ENCODE data around the gene PRUNE2.

The PRUNE2 gene

DNA sequence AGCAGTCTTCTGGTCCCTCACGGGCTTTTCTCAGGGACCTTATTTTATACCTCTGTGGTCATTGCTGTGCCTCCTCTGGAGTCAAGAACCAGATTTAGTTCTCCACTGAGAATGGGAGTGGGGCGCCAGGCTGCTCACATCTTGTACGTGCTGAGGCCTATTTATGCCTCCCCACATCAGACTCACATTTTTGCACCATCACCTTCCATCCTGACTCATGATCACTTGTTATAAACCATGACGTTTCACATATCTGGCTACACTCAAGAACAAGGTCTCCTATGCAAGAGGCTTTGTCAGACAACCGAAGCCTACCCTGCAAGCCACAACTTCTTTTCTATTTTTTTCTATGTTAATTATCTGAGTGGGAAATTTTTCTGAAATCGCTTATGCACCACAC, 10.7 kb downstream of the PRUNE2 start:
- TF ChIP-seq, protein P1, sequence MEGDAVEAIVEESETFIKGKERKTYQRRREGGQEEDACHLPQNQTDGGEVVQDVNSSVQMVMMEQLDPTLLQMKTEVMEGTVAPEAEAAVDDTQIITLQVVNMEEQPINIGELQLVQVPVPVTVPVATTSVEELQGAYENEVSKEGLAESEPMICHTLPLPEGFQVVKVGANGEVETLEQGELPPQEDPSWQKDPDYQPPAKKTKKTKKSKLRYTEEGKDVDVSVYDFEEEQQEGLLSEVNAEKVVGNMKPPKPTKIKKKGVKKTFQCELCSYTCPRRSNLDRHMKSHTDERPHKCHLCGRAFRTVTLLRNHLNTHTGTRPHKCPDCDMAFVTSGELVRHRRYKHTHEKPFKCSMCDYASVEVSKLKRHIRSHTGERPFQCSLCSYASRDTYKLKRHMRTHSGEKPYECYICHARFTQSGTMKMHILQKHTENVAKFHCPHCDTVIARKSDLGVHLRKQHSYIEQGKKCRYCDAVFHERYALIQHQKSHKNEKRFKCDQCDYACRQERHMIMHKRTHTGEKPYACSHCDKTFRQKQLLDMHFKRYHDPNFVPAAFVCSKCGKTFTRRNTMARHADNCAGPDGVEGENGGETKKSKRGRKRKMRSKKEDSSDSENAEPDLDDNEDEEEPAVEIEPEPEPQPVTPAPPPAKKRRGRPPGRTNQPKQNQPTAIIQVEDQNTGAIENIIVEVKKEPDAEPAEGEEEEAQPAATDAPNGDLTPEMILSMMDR (conservative IDR thresholded peaks at IDR 0.05; ENCODE audit: low read depth): no peak
- no peak overlapping the region for H3K27ac ChIP-seq
- no peak for DNase-seq (ENCODE audit: low spot score)
- CTCF ChIA-PET: no interaction called here
- POLR2A ChIA-PET (ENCODE audit: low non-redundant PET): no interaction called here

DNA sequence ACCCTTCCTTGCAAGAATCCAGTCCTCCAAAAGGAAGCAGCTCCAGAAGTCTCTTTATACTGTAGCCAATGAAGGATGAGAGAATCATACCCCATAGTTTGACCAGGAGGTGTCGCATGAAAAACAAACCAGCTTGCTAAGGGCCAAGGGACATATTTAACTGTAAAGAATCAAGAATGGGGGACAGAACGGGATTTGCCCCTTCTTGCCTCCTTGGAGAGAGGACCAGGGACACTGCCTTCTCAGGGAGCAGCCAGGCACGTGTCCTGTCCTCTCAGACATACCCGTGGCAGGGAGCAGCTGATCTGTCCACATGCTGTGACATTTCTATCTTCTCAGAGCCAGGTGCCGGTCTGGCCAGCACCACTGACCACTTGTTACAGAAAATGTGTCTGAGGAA, 11.7 kb downstream of the PRUNE2 start:
- CTCF ChIA-PET: interaction anchor here (0.6 to 1.2 kb wide), 3 partner anchors 23 to 189 kb away, joined by 3 read pairs; no protein-coding TSS in a partner anchor
- TF ChIP-seq, protein P1 (conservative IDR thresholded peaks at IDR 0.05; ENCODE audit: low read depth): no peak
- H3K27ac ChIP-seq: no peak overlapping the region
- POLR2A ChIA-PET (ENCODE audit: low non-redundant PET): no interaction called here
- DNase-seq (ENCODE audit: low spot score): no peak

DNA sequence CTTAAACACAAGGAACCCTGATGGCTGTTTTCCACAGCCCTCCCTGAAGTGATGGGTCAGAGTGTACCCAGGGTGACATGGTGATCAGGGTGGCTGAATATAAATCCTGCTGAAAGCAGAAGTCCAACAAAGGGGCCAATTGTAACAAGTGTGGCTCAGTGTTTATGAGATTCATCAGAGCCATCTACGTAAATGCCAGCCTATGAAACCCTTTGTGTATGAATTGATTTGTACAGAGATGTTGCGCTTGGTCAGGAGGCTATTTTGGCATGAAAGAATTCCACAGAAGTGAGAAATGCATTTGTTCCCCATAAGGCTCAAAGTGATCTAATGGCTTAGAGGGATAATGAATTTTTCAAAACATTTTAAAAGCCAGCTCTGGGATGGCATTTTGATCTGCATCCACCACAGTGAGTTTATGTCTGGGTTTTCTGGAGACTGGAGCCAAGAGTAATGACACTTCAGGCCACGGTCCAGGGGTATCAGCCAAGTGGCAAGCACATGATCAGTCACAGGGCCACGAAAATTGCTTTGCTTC, 12.4 kb downstream of the PRUNE2 start:
- ChIA-PET POLR2A (ENCODE audit: low non-redundant PET) (no interaction called here), CTCF (interaction anchor here (0.6 to 1.2 kb wide), 2 partner anchors 94 to 190 kb away, joined by 3 read pairs; no protein-coding TSS in a partner anchor)
- DNase-seq (ENCODE audit: low spot score): no peak
- H3K27ac ChIP-seq: no peak overlapping the region
- TF ChIP-seq, protein P1 (conservative IDR thresholded peaks at IDR 0.05; ENCODE audit: low read depth): no peak

DNA sequence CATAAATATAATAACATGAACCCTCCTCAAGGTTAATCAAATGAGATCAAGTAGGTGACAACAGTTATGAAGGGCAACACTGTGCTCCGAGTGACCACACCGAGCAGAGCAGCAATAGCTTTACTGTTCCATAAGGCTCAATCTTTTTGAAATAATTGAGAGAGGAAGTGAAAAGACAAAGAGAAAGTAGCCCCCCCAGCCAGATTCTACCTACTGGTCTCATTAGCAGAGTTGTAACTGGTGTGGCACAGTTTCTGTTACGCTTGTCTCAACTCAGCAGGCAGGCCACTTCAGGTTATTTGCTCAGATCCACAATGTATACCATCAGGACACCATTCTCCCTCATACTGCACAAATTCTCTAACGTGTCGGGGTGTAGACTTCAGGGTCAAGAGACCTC, 14.0 kb downstream of the PRUNE2 start:
- ChIA-PET POLR2A (ENCODE audit: low non-redundant PET) (no interaction called here), CTCF (interaction anchor here (1.1 kb wide), 1 partner anchor 13 kb away, joined by 4 read pairs; the partner anchor contains the start of gene PRUNE2)
- H3K27ac ChIP-seq: no peak overlapping the region
- DNase-seq (ENCODE audit: low spot score): no peak
- TF ChIP-seq, protein P1 (conservative IDR thresholded peaks at IDR 0.05; ENCODE audit: low read depth): no peak

DNA sequence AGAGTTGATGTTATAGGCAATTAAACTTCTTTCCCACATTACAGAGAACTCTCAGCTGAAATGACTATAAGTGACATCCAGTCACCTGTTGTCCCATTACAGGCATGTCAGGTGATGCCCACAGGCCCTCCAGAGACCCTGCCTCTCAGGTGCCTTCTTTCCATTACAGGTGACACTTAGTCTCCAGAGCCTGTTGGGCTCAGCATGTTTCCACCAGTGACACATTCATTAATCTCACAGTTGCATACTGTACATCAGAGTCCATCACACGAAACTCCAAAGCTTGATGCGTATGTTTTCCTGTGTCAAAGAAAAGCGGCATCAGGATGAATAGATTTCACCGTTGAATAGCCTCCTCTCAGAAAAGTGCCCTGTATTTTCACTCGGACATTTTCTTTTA, 14.6 kb downstream of the PRUNE2 start:
- ChIA-PET CTCF (interaction anchor here (1.1 kb wide), 1 partner anchor 14 kb away, joined by 4 read pairs; the partner anchor contains the start of gene PRUNE2), POLR2A (ENCODE audit: low non-redundant PET) (no interaction called here)
- TF ChIP-seq, protein P1 (conservative IDR thresholded peaks at IDR 0.05; ENCODE audit: low read depth): no peak
- no peak overlapping the region for H3K27ac ChIP-seq
- DNase-seq (ENCODE audit: low spot score): no peak

DNA sequence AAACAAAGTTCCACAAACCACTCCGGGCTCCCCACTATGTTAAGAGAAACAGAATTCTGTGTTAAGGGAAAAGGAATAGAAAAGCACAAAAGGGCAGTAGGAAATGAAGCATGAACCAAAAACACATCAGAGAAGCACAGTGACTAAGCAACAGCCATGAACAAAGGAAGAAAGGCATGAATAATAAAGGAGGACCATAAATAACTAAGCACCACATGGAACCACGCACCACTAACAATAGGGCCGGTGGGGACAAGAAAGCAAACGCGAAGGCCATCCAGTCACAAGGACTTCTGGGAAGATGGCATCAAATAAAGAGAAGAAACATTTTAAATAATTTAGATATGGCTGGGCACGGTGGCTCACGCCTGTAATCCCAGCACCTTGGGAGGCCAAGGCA, 18.0 kb downstream of the PRUNE2 start:
- no peak overlapping the region for H3K27ac ChIP-seq
- POLR2A ChIA-PET (ENCODE audit: low non-redundant PET): no interaction called here
- CTCF ChIA-PET: no interaction called here
- TF ChIP-seq, protein P1 (conservative IDR thresholded peaks at IDR 0.05; ENCODE audit: low read depth): no peak
- no peak for DNase-seq (ENCODE audit: low spot score)
